Iris pigment epithelial cell (primary cell): Measurements from ENCODE around the gene GOSR2.
"Not testable (repeated sequence)": the region's sequence is repeated elsewhere in the genome, so short reads cannot be mapped to it uniquely, and the experiment has no call there.

Source experiments
- DNase-seq: peaks from one replicate; pipeline ENCODE4 v3.0.0-alpha.2; 2011; ENCODE audit warnings: low read depth

GOSR2 gene

GRCh38 chr17:46930051-46930450 lies 7.1 kb downstream of the GOSR2 start:
- DNase-seq = no peak

- no peak for DNase-seq
These were observed 8.6 kb downstream of the GOSR2 start for GRCh38 chr17:46931596-46931995.

GRCh38 chr17:46935658-46936266 lies 12.8 kb downstream of the GOSR2 start:
- DNase-seq = no peak

DNA sequence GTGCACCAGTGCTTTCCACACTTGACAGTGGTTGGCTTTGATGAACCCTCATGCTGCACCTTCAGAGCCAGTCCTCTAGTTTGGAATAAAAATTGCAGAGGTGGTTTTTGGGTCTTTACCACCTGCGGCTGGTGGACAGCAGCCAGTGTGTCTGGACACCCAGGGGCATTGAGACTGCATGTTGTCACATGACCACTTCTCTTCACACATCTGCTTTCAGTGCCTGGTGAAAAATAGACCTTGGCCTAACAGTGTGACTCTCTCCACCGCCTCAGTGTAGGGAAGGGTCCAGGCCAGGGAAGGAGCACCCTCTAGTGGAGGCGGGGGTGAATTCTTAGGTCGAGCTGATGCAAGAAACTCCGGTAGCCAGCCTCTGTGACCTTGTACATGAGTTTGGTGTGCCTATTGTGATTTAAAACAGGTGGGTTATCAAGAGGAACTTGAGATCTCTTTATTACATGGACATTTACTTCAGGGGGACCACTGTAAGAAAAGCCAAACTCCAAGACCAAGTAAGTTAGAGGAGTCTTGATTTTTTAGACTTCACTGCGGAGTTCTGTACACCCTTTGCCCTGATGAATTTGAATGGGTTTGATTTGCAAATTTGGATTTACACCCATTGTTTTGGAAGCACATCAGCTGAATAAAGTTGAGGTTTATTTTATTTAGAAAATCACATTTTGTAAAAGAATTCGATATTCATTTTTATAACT lies 17.9 kb downstream of the GOSR2 start:
- DNase-seq = peak; percentile 74

DNA sequence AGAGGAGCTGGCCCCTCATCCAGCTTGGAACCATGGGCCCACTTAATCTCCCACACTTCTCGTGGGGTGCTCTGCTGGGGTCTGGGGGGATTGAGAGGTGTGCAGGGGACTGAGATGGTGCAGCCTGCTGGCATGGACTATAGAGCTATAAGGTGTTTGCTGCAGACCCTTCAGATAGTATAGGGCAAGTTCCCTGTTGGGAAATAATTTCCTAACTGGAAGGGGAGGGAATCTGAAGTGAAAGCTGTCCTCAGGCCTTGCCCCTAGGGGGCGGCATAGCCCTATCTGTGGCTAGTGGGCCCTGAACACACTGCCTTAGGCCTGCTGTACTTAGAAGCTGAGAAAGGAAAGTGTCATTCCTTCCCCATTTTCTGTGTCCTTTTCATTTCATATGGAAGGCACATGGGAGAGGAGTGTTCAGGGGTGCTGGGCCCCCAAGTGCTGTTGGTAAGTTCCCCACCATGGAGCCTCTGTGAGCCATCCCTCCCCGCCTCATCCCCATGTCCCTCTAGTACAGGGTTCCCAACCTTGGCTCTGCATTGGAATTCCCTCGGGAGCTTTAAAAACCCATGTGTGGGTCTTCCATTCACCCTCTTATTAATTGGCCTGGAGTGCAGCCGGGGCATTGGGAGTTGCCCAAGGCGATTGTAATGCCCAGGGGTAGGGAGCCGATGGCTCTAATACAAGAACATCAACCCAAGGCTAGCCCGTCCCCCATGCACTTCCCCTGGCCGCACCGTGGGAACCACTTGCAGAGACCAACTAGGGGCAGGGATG lies 19.7 kb downstream of the GOSR2 start:
- peak; percentile 73 for DNase-seq

DNA sequence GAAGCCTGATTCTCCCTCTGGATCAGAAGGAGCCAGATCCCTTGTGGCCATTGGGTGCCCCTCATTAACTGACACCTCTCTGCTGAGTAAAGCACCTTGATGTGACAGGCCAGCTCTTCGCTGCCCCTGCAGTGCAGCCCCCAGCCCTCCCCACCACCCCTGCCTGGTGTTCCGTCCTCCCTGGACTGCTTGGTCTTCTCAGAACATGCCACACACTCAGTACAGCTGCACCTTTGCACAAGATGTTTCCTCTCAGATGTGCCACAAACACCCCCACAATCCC lies 20.2 kb downstream of the GOSR2 start:
- no peak for DNase-seq

- DNase-seq = peak; percentile 28
These were observed 20.8 kb downstream of the GOSR2 start for GRCh38 chr17:46943501-46944393.

- DNase-seq = no peak
These were observed 22.0 kb downstream of the GOSR2 start for GRCh38 chr17:46944931-46945330.

GRCh38 chr17:46947216-46947615 lies 24.3 kb downstream of the GOSR2 start:
- DNase-seq = no peak

DNA sequence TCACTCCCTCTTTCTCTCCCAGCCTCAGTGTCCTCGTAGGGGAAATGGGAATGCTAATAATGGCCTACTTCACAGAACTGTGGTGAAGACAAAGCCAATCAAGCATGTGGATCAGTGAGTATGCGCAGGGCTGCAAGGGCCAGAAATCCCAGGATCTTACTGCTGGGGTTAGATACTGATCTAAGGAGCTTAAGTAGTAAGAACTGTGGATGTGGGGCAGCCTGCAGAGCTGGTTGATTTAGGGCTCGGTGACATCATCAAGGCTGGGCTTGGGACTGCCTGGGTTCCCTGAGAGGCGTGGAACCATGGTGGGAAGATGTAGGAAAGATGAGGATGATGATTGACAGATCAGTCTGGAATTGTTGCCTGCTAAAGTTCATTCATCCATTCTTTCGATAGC lies 25.6 kb downstream of the GOSR2 start:
- no peak for DNase-seq

GRCh38 chr17:46949291-46950174 lies 26.6 kb downstream of the GOSR2 start:
- peak; percentile 41 for DNase-seq

DNA sequence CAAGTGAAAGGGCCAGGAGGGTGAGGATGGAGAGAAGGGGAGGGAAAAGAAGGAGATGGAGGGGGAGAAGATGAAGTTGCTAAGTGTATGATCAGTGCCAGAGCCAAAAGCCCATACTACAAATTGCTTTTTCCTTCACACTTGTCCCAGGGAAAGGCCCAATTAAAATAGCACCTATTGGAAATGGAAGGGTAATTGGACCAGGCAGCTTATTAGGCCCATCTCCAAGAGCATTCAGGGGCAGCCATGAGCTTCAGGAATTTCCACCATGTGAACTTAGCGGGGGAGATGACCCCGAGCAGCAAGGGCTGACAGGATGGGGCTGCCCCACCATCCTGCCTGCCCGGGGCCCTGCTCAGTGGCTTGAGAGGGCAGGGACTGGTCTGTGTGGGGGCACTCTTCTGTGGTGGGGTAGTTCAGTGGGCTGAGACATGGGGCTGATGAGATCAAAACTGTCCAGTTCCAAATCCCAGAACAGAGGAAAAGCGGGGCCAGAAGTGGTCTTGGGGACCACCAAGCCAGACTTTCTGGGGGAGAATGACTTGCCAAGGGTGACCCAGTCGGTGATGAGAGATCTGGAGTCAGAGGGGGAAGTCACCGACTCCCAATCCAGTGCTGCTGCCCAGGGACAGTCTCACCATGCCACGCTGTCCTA lies 27.5 kb downstream of the GOSR2 start:
- no peak for DNase-seq

GRCh38 chr17:46950997-46951621 lies 28.1 kb downstream of the GOSR2 start:
- DNase-seq = no peak

DNA sequence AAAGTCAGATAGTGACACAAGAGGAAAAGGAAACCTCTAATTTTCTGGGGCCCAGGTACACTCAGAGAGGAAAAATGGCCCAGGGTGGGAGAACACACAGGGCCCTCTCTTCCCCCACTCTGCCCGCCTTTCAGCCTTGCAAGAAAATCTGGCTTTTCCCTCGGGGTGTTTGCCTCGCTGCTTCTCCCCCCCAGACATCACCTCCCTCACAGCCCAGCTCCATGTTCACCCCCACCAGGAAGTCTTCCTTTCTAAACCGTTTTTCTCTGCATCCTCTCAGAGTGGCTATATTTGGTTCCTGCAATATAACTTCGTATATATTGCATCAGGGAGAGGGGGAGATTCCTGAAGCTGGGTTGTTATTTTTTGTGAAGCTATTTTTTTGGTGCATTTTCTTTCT lies 28.7 kb downstream of the GOSR2 start:
- DNase-seq = no peak

GRCh38 chr17:46952115-46952514 lies 29.2 kb downstream of the GOSR2 start:
- DNase-seq = no peak

- DNase-seq = not testable (repeated sequence)
These were observed 30.2 kb downstream of the GOSR2 start for GRCh38 chr17:46953191-46953590.

DNA sequence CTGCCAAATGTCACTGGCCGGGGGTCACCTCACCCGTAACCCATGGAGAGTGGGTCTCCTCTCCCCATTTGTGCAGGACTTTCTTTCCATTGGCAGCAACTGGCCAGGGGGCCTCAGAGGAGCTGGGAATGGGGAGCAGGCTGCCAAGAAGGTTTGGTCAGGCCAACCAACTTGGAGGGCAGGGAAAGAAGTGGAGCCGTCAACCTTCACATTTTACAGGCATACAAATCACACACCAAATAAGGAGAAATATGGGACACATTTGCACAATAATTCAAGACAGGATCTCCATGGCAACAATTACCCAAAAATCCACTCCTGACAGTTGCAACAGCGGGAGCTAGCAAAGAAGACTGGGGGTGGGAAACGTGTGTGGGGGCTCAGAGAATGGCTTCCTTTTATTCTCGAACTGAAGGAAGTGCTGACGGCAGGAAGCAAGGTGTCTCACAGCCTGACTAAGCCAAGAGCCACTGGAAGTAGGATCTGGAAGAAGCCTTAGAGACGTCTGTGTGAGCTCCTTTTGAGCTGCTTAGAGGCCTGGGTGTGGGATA lies 35.2 kb downstream of the GOSR2 start:
- DNase-seq = no peak

GRCh38 chr17:46960152-46960551 lies 37.2 kb downstream of the GOSR2 start:
- no peak for DNase-seq

- DNase-seq = peak; percentile 69
These were observed 39.4 kb downstream of the GOSR2 start for GRCh38 chr17:46962374-46962790.

DNA sequence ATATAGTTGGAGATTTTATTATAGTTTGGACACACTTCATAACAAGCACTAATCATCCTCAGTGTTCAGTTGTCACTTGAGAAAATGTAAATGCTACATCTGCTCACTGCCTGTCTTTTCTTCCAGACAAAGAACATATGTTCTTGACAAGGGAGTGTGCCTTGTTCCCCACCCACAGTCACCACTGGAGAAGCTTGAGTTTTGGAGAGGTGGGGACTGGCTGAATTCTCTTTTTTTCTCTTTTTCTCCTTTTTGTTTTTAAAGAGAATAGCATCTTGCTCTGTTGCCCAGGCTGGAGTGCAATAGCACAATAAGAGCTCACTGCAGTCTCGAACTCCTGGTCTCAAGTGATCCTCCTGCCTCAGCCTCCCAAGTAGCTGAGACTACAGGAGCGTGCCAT lies 40.6 kb downstream of the GOSR2 start:
- DNase-seq = no peak
